Measurements from ENCODE around the gene CUBN.

The CUBN gene

GRCh38 chr10:17153321-17153720 lies 23.7 kb upstream of the CUBN start:
- in situ Hi-C loops (cut with MboI; ENCODE audit: low sequenced_read_pairs) = no loop called here
- DNase-seq (ENCODE audit: low spot score in 2 of 2) = no peak

GRCh38 chr10:17151716-17152115 lies 22.1 kb upstream of the CUBN start:
- Histone ChIP-seq H3K4me1 (peaks cover 10% of the 10 kb centered on the region; the same call in 1 of the 2 replicates), H3K4me3 (no peak overlapping the region), H3K27me3 (ENCODE audit: low read depth) (no peaks in the 10 kb centered on the region), H3K9me3 (no peaks in the 10 kb centered on the region), H3K36me3 (replicated peaks) (no peaks in the 10 kb centered on the region)
- DNase-seq (ENCODE audit: low spot score in 2 of 2) = no peak
- in situ Hi-C loops (cut with MboI; ENCODE audit: low sequenced_read_pairs) = no loop called here

More at GRCh38 chr10:17153321-17153720, 23.7 kb upstream of the CUBN start:
- Histone ChIP-seq H3K4me3 (no peak overlapping the region), H3K36me3 (replicated peaks) (no peaks in the 10 kb centered on the region), H3K9me3 (no peaks in the 10 kb centered on the region), H3K27me3 (ENCODE audit: low read depth) (no peaks in the 10 kb centered on the region), H3K4me1 (peaks cover 10% of the 10 kb centered on the region; the same call in 1 of the 2 replicates)

DNA sequence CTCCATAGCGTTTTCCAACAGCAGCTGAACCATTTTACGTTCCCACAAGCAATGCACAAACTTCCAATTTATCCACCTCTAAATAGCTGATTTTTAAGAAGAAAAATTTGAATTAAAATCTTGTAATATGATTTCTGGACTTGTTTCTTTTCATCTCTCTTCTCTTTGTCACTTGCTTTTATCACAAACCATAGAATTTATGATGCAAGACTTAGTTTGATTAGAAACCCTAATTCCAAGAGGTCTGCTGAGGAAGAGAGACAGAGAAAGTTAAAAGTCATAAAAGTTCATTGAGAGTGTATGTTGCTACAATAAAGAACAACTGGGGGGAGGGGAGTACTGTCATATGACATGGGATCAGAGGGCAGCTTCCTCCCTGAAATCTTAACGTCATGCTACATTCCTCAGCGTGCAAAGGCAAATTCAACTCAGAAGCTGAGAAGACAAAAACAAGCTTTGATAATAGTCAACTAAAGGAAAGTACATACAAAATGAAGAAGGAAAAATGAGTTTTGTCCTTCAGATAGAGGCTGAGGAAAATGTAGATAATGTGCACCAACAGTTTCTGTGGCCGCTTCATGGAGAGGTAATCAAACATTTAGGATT lies 18.4 kb upstream of the CUBN start:
- no peaks in the 10 kb centered on the region for H3K9me3 ChIP-seq
- no peak for DNase-seq (ENCODE audit: low spot score in 2 of 2)
- H3K36me3 ChIP-seq (replicated peaks) = no peaks in the 10 kb centered on the region
- no peaks in the 10 kb centered on the region for H3K4me1 ChIP-seq
- in situ Hi-C loops (cut with MboI; ENCODE audit: low sequenced_read_pairs) = no loop called here
- no peak overlapping the region for H3K4me3 ChIP-seq
- no peaks in the 10 kb centered on the region for H3K27me3 ChIP-seq (ENCODE audit: low read depth)

- in situ Hi-C loops (cut with MboI; ENCODE audit: low sequenced_read_pairs) = no loop called here
- Histone ChIP-seq H3K9me3 (no peaks in the 10 kb centered on the region), H3K4me1 (no peaks in the 10 kb centered on the region)
These were observed 17.3 kb upstream of the CUBN start for GRCh38 chr10:17146892-17147291.

DNA sequence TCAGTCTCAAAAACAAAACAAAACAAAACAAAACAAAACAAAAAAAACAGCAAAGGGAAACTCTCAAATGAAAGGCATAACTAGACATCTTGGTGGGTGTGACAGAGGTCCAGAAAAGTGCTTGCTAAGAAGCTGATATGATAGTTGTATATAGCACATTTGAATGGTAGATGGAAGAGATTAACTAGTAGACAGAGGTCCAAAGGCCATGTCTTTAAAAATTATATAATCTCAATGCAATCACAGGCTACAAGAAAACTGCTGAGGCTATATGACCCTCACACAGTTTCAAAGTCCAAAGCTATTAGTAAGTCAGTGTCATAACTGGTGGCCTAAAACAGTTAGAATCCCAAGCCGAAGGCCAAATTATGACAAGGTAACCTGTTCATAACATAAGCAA lies 15.6 kb upstream of the CUBN start:
- no peak overlapping the region for H3K4me3 ChIP-seq
- H3K36me3 ChIP-seq (replicated peaks) = no peaks in the 10 kb centered on the region
- in situ Hi-C loops (cut with MboI; ENCODE audit: low sequenced_read_pairs) = no loop called here
- no peaks in the 10 kb centered on the region for H3K9me3 ChIP-seq
- no peaks in the 10 kb centered on the region for H3K4me1 ChIP-seq
- H3K27me3 ChIP-seq (ENCODE audit: low read depth) = no peaks in the 10 kb centered on the region
- no peak for DNase-seq (ENCODE audit: low spot score in 2 of 2)

More at GRCh38 chr10:17146892-17147291, 17.3 kb upstream of the CUBN start:
- no peak for DNase-seq (ENCODE audit: low spot score in 2 of 2)
- Histone ChIP-seq H3K27me3 (ENCODE audit: low read depth) (no peaks in the 10 kb centered on the region), H3K4me3 (no peak overlapping the region), H3K36me3 (replicated peaks) (no peaks in the 10 kb centered on the region)

DNA sequence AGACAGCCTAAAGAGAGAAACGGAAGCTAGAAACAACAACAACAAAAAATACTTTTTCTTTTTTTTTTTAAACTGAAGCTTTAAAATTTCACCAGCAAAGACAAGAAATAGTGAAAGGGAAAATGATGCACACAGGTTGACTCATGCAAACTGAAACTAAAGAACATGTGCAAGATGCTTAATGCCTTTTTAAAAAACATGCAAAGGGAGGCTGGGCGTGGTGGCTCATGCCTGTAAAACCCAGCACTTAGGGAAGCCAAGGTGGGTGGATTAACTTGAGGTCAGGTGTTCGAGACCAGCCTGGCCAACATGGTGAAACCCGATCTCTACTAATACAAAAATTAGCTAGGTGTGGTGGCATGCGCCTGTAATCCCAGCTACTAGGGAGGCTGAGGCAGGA lies 15.1 kb upstream of the CUBN start:
- DNase-seq (ENCODE audit: low spot score in 2 of 2) = no peak
- Histone ChIP-seq H3K4me3 (no peak overlapping the region), H3K36me3 (replicated peaks) (no peaks in the 10 kb centered on the region), H3K27me3 (ENCODE audit: low read depth) (no peaks in the 10 kb centered on the region), H3K9me3 (no peaks in the 10 kb centered on the region), H3K4me1 (peaks cover under 1% of the 10 kb centered on the region)
- in situ Hi-C loops (cut with MboI; ENCODE audit: low sequenced_read_pairs) = no loop called here

DNA sequence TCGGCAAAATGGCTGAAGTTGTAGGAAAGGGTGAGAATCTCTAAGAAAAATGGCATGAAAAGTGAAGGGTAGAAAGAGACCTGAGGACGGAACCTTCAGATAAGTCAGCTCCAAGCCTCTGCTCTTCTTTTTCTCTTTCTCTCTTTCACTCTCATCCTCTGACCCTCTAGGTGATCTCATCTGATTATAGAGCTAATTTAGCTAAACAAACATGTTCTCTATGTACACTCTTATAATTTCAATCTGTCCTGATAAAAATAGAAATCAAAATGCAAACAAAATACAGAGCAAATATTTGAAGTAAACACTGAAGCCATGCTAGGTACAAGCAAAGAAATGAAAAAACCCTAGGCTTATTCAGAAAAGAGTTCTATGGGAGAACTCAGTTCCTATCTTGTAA lies 14.4 kb upstream of the CUBN start:
- peaks cover 8% of the 10 kb centered on the region for H3K4me1 ChIP-seq
- no peaks in the 10 kb centered on the region for H3K36me3 ChIP-seq (replicated peaks)
- no peak overlapping the region for H3K4me3 ChIP-seq
- H3K9me3 ChIP-seq = no peaks in the 10 kb centered on the region
- no peaks in the 10 kb centered on the region for H3K27me3 ChIP-seq (ENCODE audit: low read depth)
- in situ Hi-C loops (cut with MboI; ENCODE audit: low sequenced_read_pairs) = no loop called here
- DNase-seq (ENCODE audit: low spot score in 2 of 2) = no peak

DNA sequence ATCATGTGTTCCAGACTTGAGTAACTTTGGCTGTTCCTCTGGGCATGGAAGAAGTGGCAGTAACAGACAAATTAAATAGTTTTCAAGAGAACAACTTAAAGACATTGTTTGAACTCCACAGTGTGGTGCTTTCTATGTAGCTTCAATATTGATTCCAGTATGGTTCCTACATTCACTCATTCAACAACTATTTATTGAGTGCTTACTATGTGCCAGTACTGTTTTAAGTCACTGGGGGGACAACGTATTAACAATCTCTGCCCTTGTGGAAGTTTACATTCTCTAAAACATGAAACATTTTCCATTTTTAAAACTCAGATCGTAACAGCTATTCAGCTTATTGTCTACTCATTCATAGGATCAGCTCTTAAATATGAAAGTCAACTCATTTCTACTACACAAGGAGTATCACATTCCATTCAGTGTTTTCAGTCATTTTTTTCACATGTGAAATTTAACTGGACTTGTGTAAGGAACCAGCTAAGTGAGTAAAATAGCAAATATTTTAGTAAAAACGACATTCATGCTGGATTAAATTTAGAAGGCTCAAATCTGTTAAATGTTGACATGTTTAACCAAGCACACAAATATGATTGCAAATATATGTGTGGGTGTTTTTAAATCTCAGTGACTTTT lies 13.6 kb upstream of the CUBN start:
- Histone ChIP-seq H3K27me3 (ENCODE audit: low read depth) (no peaks in the 10 kb centered on the region), H3K9me3 (no peaks in the 10 kb centered on the region), H3K4me1 (peaks cover 16% of the 10 kb centered on the region), H3K4me3 (no peak overlapping the region), H3K36me3 (replicated peaks) (no peaks in the 10 kb centered on the region)
- no peak for DNase-seq (ENCODE audit: low spot score in 2 of 2)
- in situ Hi-C loops (cut with MboI; ENCODE audit: low sequenced_read_pairs) = no loop called here

DNA sequence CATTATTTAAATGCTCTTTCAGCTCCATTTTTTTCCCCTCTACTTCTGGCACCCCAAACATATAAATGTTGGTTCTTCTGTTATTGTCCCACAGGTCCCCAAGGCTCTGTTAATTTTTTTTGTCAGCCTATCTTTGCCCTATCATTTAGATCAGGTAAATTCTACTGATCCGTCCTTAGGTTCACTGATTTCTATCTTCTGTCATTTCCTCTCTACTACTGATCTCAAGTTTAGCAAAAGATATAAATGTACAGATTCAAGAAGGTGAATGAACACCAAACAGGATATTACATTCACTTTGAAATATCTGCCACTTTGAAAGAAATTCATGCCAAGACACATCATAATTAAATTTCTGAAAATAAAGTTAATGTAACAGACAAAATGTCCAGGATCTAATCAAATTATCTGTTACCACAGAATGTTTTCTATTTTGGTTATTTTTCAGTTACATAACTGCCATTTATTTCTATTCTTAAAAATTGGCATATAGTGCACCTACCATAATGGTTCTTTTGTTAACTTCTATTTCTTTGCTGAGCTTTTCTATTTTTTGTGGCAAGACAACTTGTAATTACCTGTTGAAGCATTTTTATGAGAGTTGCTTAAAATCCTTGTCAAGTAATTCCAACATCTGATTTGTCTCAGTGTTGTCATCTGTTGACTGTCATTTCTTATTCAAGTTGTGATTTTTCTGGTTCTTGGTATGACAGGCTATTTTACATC lies 12.1 kb upstream of the CUBN start:
- no peaks in the 10 kb centered on the region for H3K36me3 ChIP-seq (replicated peaks)
- H3K27me3 ChIP-seq (ENCODE audit: low read depth) = no peaks in the 10 kb centered on the region
- in situ Hi-C loops (cut with MboI; ENCODE audit: low sequenced_read_pairs) = no loop called here
- H3K4me3 ChIP-seq = no peak overlapping the region
- H3K4me1 ChIP-seq = peaks cover 23% of the 10 kb centered on the region
- DNase-seq (ENCODE audit: low spot score in 2 of 2) = no peak
- H3K9me3 ChIP-seq = no peaks in the 10 kb centered on the region

DNA sequence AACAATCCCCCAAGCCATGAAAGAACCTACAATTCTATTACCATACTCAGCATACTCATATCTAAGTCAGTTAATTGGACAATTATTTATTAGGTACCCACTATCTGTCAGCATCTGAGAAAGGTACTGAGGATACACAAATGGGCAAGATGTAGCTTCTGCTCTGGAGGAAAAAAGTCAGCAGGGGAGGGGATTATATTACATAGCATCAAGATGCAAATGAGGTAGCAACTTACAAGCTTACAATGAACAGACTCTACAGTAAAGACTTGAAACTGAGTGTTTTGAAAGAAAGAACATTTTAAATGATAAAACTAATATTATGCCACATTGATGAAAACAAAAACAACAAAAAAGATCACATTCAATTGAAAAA lies 10.8 kb upstream of the CUBN start:
- no peak overlapping the region for H3K4me3 ChIP-seq
- H3K9me3 ChIP-seq = no peaks in the 10 kb centered on the region
- no peaks in the 10 kb centered on the region for H3K27me3 ChIP-seq (ENCODE audit: low read depth)
- in situ Hi-C loops (cut with MboI; ENCODE audit: low sequenced_read_pairs) = no loop called here
- DNase-seq (ENCODE audit: low spot score in 2 of 2) = no peak
- no peaks in the 10 kb centered on the region for H3K36me3 ChIP-seq (replicated peaks)
- peaks cover 23% of the 10 kb centered on the region for H3K4me1 ChIP-seq

DNA sequence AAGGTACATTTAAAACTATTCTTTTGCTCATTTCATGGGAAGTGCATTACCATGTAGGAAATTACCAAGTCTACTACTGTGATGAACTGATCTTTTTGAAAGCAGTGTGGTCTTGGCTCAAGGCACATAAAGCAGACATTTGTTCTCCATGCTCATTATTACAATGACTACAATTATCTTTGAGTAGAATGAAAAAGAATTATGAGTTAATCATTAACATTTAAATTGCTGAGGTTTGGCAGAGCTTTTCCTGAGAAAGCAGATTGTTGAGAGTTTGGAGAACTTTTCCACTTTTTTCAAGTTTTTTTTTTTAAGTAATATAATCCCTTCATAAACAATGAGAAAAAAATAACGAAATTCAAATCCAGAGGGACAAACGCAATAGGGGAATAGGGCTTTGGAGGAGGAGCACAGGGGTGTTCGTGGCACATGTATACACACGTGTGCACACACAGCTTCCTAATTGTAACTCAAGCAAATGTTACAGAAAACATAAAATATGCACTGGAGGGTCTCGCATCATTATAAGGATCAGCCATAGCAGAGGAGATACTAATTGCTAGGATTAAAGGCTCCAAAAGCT lies 8.9 kb upstream of the CUBN start:
- no peaks in the 10 kb centered on the region for H3K27me3 ChIP-seq (ENCODE audit: low read depth)
- in situ Hi-C loops (cut with MboI; ENCODE audit: low sequenced_read_pairs) = no loop called here
- H3K9me3 ChIP-seq = no peaks in the 10 kb centered on the region
- peak; percentile 31 to 72 for DNase-seq (ENCODE audit: low spot score in 2 of 2)
- H3K4me3 ChIP-seq = no peak overlapping the region
- peaks cover 30% of the 10 kb centered on the region for H3K4me1 ChIP-seq
- H3K36me3 ChIP-seq (replicated peaks) = no peaks in the 10 kb centered on the region

GRCh38 chr10:17134737-17135260 lies 5.2 kb upstream of the CUBN start:
- no peaks in the 10 kb centered on the region for H3K27me3 ChIP-seq (ENCODE audit: low read depth)
- in situ Hi-C loops (cut with MboI; ENCODE audit: low sequenced_read_pairs) = no loop called here
- H3K36me3 ChIP-seq (replicated peaks) = no peaks in the 10 kb centered on the region
- peaks cover 33% of the 10 kb centered on the region for H3K4me1 ChIP-seq
- H3K4me3 ChIP-seq = no peak overlapping the region
- DNase-seq (ENCODE audit: low spot score in 2 of 2) = peak; percentile 31 to 35
- no peaks in the 10 kb centered on the region for H3K9me3 ChIP-seq

GRCh38 chr10:17134282-17134681 lies 4.7 kb upstream of the CUBN start:
- Histone ChIP-seq H3K36me3 (replicated peaks) (no peaks in the 10 kb centered on the region), H3K27me3 (ENCODE audit: low read depth) (no peaks in the 10 kb centered on the region), H3K4me3 (no peak overlapping the region), H3K9me3 (no peaks in the 10 kb centered on the region), H3K4me1 (peaks cover 28% of the 10 kb centered on the region)
- in situ Hi-C loops (cut with MboI; ENCODE audit: low sequenced_read_pairs) = no loop called here
- no peak for DNase-seq (ENCODE audit: low spot score in 2 of 2)

DNA sequence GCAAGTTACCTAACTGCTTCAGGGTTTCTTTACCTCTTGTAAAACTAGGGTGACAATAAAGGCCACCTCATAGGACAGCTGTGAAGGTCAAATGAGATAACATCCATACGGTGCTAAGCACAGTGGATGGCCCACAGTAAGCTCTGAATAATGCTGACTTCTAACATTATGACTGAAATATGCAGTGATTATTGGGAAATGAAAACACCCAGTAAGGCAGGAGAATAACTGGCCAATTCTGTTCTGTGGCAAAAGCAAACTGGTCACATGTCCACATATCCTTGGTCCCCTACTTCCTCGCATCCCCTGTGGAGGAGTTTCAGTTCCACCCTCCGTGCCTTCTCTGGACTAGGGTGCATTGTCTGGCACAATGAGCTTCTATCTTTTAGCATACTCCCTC lies 1.4 kb downstream of the CUBN start:
- no peaks in the 10 kb centered on the region for H3K36me3 ChIP-seq (replicated peaks)
- H3K27me3 ChIP-seq (ENCODE audit: low read depth) = no peaks in the 10 kb centered on the region
- peaks cover 3% of the 10 kb centered on the region for H3K4me1 ChIP-seq
- no peak overlapping the region for H3K4me3 ChIP-seq
- H3K9me3 ChIP-seq = no peaks in the 10 kb centered on the region
- in situ Hi-C loops (cut with MboI; ENCODE audit: low sequenced_read_pairs) = no loop called here
- DNase-seq (ENCODE audit: low spot score in 2 of 2) = no peak
